CD4-positive, alpha-beta T cell treated with Interleukin-6 for 4 hours (primary cell): ENCODE measurements around the gene GTF2IRD1.
A peak's percentile ranks its signal among the peaks of the same experiment; 100 is the strongest.
"Not testable (repeated sequence)": the region's sequence is repeated elsewhere in the genome, so short reads cannot be mapped to it uniquely, and the experiment has no call there.

Experiments used
- DNase-seq: peaks from one replicate; pipeline ENCODE4 v3.0.0-alpha.2; 2020; ENCODE audit warnings: mixed read lengths

The GTF2IRD1 gene

GRCh38 chr7:74453322-74454011 is at the start of gene GTF2IRD1:
Gene GTF2IRD1 (plus strand): TSS chr7:74453906. CDS start chr7:74508081, 54,175 bp downstream.
- peak; percentile 68 for DNase-seq

- no peak for DNase-seq
These were observed 49.4 kb upstream of the GTF2IRD1 start for GRCh38 chr7:74404388-74404700.

- no peak for DNase-seq
These were observed 49.0 kb upstream of the GTF2IRD1 start for GRCh38 chr7:74404741-74405140.

- DNase-seq: no peak
These were observed 48.4 kb upstream of the GTF2IRD1 start for GRCh38 chr7:74405191-74405898.

GRCh38 chr7:74405899-74406512 is 47.7 kb upstream of the GTF2IRD1 start:
- no peak for DNase-seq

GRCh38 chr7:74407958-74408357 is 45.7 kb upstream of the GTF2IRD1 start:
- DNase-seq: no peak

- no peak for DNase-seq
These were observed 44.1 kb upstream of the GTF2IRD1 start for GRCh38 chr7:74409571-74409970.

- no peak for DNase-seq
These were observed 42.9 kb upstream of the GTF2IRD1 start for GRCh38 chr7:74410772-74411171.

GRCh38 chr7:74411571-74411970 is 42.1 kb upstream of the GTF2IRD1 start:
- DNase-seq: not testable (repeated sequence)

- DNase-seq: no peak
These were observed 41.6 kb upstream of the GTF2IRD1 start for GRCh38 chr7:74412056-74412455.

GRCh38 chr7:74412603-74413002 is 41.1 kb upstream of the GTF2IRD1 start:
- DNase-seq: no peak

GRCh38 chr7:74414595-74415333 is 38.9 kb upstream of the GTF2IRD1 start:
- not testable (repeated sequence) for DNase-seq

- DNase-seq: peak; percentile 67
These were observed 36.2 kb upstream of the GTF2IRD1 start for GRCh38 chr7:74417419-74417971.

GRCh38 chr7:74418076-74418475 is 35.6 kb upstream of the GTF2IRD1 start:
- no peak for DNase-seq

GRCh38 chr7:74418538-74418937 is 35.2 kb upstream of the GTF2IRD1 start:
- no peak for DNase-seq

GRCh38 chr7:74419232-74419631 is 34.5 kb upstream of the GTF2IRD1 start:
- not testable (repeated sequence) for DNase-seq

GRCh38 chr7:74420006-74420405 is 33.7 kb upstream of the GTF2IRD1 start:
- DNase-seq: no peak

- DNase-seq: no peak
These were observed 29.3 kb upstream of the GTF2IRD1 start for GRCh38 chr7:74424291-74424880.

- no peak for DNase-seq
These were observed 25.7 kb upstream of the GTF2IRD1 start for GRCh38 chr7:74428023-74428422.

GRCh38 chr7:74429153-74429747 is 24.5 kb upstream of the GTF2IRD1 start:
- DNase-seq: no peak

GRCh38 chr7:74430409-74430808 is 23.3 kb upstream of the GTF2IRD1 start:
- not testable (repeated sequence) for DNase-seq

GRCh38 chr7:74430961-74431466 is 22.7 kb upstream of the GTF2IRD1 start:
- DNase-seq: no peak
